ENCODE results near the gene BRI3. TPM values are rescaled to one million over a fixed set of nuclear protein-coding genes. Genes with fewer than 3 reads are reported as not detected.

Gene BRI3
- polyA plus RNA-seq, 1 donor (not counting 4 experiments of a cell fraction or from before 2014, with no cell fraction given): 121 TPM

GRCh38 chr7:98321301-98321700, 39.8 kb downstream of the BRI3 start:
- H3K36me3 ChIP-seq (ENCODE audit: control insufficient read depth in 2 of 2, extremely low read depth in 1 of 2, insufficient read depth in 2 of 2, low read length in 2 of 2): peaks cover 6 to 16% of the 10 kb centered on the region in 2 experiments
- no peak overlapping the region for H2AFZ ChIP-seq (ENCODE audit: control insufficient read depth, low read length)
- peaks cover 8% of the 10 kb centered on the region for H4K20me1 ChIP-seq (ENCODE audit: control insufficient read depth, extremely low read depth, insufficient read depth, low read length)
- DNase-seq (ENCODE audit: low read depth, low spot score) (no peak), FAIRE-seq (no peak)
- H3K4me1 ChIP-seq (ENCODE audit: control insufficient read depth, extremely low read depth, insufficient read depth, low read length): no peaks in the 10 kb centered on the region
- no peak overlapping the region for H3K9ac ChIP-seq (ENCODE audit: control insufficient read depth, extremely low read depth, insufficient read depth, low read length)
- H3K9me1 ChIP-seq (ENCODE audit: control insufficient read depth, extremely low read depth, insufficient read depth, low read length): peaks cover 6% of the 10 kb centered on the region
- H3K4me3 ChIP-seq (ENCODE audit: control insufficient read depth in 2 of 3, extremely low read depth in 1 of 3, insufficient read depth in 2 of 3, low read depth in 1 of 3, low read length in 3 of 3): no peak overlapping the region
- peaks cover 52% of the 10 kb centered on the region for H3K79me2 ChIP-seq (ENCODE audit: control insufficient read depth, insufficient read depth, low read length)
- no peaks in the 10 kb centered on the region for H3K9me3 ChIP-seq (ENCODE audit: control insufficient read depth, low read depth, low read length)
- TF ChIP-seq EZH2 (IDR thresholded peaks at IDR 0.05; ENCODE audit: low read length): no peak
- TF ChIP-seq CTCF (optimal IDR thresholded peaks at IDR 0.05 in 1 of 3, IDR thresholded peaks at IDR 0.05 in 1 of 3, conservative IDR thresholded peaks at IDR 0.05 in 1 of 3; ENCODE audit: extremely low read depth in 1 of 3, insufficient read depth in 2 of 3, low read length in 3 of 3): no peak
- no peaks in the 10 kb centered on the region for H3K27me3 ChIP-seq (ENCODE audit: control insufficient read depth, extremely low read depth, insufficient read depth, low read length)
- dilution Hi-C loops (cut with MboI; ENCODE audit: extremely low pct_ligation_motif_present, low sequenced_read_pairs): no loop called here
- no peak overlapping the region for H3K4me2 ChIP-seq (ENCODE audit: control insufficient read depth, extremely low read depth, insufficient read depth, low read depth, low read length)
- H3K27ac ChIP-seq (ENCODE audit: control insufficient read depth, insufficient read depth, low read length): no peak overlapping the region

DNA sequence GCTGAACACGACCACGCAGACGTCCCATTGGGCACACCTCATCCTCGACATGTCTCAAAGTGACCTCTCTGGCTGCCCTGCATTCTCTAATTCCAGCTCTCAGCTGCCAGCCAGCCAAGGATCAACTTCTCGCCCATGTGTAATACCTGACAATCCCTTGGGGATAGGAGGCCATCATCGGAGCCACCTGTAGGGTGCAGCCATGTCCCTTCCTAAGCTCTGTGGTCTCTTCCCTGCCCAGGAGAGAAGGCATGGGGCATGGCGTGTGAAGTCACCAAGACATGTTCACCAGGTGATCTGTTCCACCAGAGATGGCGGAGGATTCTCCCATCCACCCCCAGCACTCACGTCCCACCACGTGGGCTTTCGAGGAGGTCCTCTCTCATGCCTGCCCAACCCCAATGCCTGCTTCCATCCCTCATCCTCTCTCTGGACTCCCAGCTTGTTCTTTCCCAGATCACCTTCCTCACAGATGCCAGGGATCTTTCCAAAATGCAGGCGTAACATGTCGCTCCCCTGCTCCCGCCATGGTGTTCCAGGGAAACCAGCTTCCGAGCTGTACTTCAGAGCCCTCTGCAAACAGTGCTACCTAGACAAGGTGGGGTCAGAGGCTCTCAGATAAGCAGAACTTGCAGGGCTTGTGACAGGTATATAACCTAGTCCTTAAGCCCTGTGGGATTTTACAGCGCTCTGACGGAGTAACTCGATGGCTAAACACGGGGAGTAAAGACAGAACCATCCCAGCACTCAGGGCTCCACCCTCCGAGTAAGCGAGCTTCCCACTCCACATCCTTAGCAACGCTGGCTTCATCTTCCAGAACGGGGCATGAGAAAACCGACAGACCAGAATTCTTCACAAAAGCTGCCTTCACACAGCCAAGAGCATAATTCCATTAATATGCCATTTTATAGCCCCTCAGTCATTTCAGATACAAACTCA, 41.1 kb downstream of the BRI3 start:
- peaks cover 5% of the 10 kb centered on the region for H3K4me1 ChIP-seq (ENCODE audit: control insufficient read depth, extremely low read depth, insufficient read depth, low read length)
- FAIRE-seq (no peak), DNase-seq (ENCODE audit: low read depth, low spot score) (no peak)
- no peaks in the 10 kb centered on the region for H3K27me3 ChIP-seq (ENCODE audit: control insufficient read depth, extremely low read depth, insufficient read depth, low read length)
- H3K36me3 ChIP-seq (ENCODE audit: control insufficient read depth in 2 of 2, extremely low read depth in 1 of 2, insufficient read depth in 2 of 2, low read length in 2 of 2): peaks cover 6 to 9% of the 10 kb centered on the region in 2 experiments
- no peak overlapping the region for H3K4me3 ChIP-seq (ENCODE audit: control insufficient read depth in 2 of 3, extremely low read depth in 1 of 3, insufficient read depth in 2 of 3, low read depth in 1 of 3, low read length in 3 of 3)
- H3K4me2 ChIP-seq (ENCODE audit: control insufficient read depth, extremely low read depth, insufficient read depth, low read depth, low read length): no peak overlapping the region
- peaks cover 6% of the 10 kb centered on the region for H3K9me1 ChIP-seq (ENCODE audit: control insufficient read depth, extremely low read depth, insufficient read depth, low read length)
- TF ChIP-seq CTCF (optimal IDR thresholded peaks at IDR 0.05 in 1 of 3, IDR thresholded peaks at IDR 0.05 in 1 of 3, conservative IDR thresholded peaks at IDR 0.05 in 1 of 3; ENCODE audit: extremely low read depth in 1 of 3, insufficient read depth in 2 of 3, low read length in 3 of 3): peak in 1 of 3 experiments; percentile 8
- no peak for TF ChIP-seq EZH2 (IDR thresholded peaks at IDR 0.05; ENCODE audit: low read length)
- dilution Hi-C loops (cut with MboI; ENCODE audit: extremely low pct_ligation_motif_present, low sequenced_read_pairs): no loop called here
- peaks cover 56% of the 10 kb centered on the region for H3K79me2 ChIP-seq (ENCODE audit: control insufficient read depth, insufficient read depth, low read length)
- peaks cover 8% of the 10 kb centered on the region for H4K20me1 ChIP-seq (ENCODE audit: control insufficient read depth, extremely low read depth, insufficient read depth, low read length)
- H3K27ac ChIP-seq (ENCODE audit: control insufficient read depth, insufficient read depth, low read length): no peak overlapping the region
- no peak overlapping the region for H2AFZ ChIP-seq (ENCODE audit: control insufficient read depth, low read length)
- H3K9me3 ChIP-seq (ENCODE audit: control insufficient read depth, low read depth, low read length): no peaks in the 10 kb centered on the region
- no peak overlapping the region for H3K9ac ChIP-seq (ENCODE audit: control insufficient read depth, extremely low read depth, insufficient read depth, low read length)
